GM18870 (cell line): ENCODE data around the gene MTA3.

Experiments used
- ATAC-seq: cut with Tn5 transposase; IDR thresholded peaks from one replicate; pipeline ENCODE4 v1.9.1; 2021; ENCODE audit warnings: moderate library complexity; ENCODE audit not compliant: unreplicated experiment

Gene MTA3

GRCh38 chr2:42757981-42758740, 189.7 kb downstream of the MTA3 start:
- ATAC-seq, result no peak

DNA sequence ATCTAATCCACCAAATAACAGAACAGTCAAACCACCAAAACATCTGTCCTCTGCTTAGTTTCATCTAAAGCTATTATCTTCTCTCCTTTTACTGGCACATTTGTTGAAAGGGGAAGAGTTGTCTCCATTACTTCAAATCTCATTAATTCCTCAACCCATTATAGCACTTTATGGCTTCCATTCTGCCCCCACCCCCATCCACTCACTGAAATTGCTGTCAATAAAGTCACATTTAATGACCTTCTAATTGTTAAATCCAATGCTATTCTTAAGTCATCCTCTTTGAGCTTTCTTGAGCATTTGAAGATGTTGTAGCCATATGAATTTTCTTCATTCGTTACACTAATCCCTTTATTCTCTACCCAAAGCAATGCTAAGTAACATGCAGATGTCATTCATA, 190.3 kb downstream of the MTA3 start:
- ATAC-seq, result no peak

DNA sequence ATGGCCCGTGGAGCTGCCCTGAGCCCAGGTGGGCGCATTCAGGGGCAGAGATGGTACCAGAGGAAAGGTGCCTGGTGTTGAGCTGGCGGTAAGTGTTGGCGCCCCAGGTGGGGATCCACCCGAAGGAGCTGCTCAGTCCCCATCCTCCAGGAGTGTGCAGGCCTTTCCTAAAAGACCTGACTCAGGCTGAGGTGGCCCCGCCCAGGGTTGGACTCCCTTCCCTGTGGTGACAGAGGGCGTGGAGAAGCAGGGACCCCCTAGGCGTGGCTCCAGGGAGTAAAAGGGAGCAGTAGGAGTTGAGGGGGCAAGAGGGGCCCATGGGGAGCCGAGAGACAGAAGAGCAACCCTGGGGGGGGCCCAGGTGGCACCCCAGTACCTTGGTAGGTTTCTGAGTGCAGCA, 193.1 kb downstream of the MTA3 start:
- ATAC-seq, result no peak

GRCh38 chr2:42762155-42762554, 193.7 kb downstream of the MTA3 start:
- ATAC-seq, result no peak

- ATAC-seq, result no peak
Measured at GRCh38 chr2:42762823-42763804, 194.7 kb downstream of the MTA3 start.

GRCh38 chr2:42764096-42764495, 195.7 kb downstream of the MTA3 start, which contains the start of gene OXER1:
TSS of gene OXER1 (minus strand) at chr2:42764135. CDS start at chr2:42764062, 73 bp downstream.
- no peak for ATAC-seq

DNA sequence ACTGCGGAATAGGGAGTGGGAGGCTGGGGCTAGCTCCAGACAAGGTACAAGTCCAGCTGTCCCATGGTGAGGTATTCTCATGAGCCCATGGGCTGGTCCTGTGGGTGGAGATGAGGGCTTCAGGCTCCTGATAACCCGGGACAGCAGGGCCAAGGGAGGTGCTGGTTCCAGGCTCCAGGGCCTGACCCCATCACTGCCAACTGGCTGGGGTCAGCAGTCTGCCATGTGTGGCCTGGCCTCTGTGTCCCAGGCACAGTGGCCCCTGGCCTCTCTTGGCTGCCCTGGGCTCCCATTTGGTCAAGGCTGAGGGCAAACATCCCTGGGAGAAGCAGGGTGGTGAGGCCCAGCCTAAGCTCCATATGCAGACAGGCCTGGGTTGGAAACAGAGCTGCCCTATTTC, 196.5 kb downstream of the MTA3 start:
- ATAC-seq, result no peak

DNA sequence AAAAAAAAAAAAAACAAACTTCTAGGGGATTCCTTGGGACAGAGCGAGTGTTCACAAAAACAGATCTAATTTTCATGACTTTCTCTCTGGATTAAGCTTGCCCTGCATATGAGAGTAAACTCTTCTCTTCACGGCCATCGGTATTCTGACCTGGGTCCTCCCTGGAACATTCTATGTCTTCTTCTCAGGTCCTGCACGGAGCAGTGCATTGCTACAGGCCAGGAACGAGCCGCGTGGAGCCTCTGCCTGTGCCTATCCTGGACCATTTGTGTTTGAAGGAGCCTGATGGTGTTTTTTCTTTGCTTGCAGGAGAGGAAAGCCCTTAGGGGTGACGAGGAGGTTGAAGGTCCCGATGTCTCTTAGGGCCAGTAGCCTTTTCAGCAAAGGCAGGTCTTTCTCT, 197.3 kb downstream of the MTA3 start:
- no peak for ATAC-seq

- ATAC-seq, result no peak
Measured at GRCh38 chr2:42767080-42767898, 198.9 kb downstream of the MTA3 start.

GRCh38 chr2:42767899-42768705, 199.7 kb downstream of the MTA3 start:
- no peak for ATAC-seq

DNA sequence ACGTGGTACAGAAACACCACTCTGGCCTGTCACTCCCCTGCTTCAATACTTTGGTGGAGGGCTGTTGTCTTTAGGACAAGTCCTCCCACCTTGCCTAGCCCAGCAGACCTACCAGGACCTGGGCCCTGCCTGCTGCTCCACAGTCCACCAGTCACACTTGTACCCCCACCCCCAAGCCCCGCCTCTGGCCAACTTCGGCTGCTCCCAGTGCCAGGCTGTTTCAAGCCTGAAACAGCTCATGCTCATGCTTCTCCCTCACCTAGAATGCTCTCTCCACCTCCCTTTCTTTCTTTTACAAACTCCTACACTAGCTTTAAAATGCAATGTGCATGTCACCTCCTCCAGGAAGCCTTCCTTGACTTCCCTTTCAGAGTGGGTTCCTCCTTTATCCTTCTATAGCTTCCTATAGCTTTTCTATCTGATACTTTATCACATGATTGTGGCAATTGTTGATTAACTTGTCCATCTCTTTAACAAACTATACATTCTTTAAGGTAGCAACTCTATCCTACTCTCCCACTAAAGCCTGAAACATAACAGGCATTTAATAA, 200.3 kb downstream of the MTA3 start:
- no peak for ATAC-seq

DNA sequence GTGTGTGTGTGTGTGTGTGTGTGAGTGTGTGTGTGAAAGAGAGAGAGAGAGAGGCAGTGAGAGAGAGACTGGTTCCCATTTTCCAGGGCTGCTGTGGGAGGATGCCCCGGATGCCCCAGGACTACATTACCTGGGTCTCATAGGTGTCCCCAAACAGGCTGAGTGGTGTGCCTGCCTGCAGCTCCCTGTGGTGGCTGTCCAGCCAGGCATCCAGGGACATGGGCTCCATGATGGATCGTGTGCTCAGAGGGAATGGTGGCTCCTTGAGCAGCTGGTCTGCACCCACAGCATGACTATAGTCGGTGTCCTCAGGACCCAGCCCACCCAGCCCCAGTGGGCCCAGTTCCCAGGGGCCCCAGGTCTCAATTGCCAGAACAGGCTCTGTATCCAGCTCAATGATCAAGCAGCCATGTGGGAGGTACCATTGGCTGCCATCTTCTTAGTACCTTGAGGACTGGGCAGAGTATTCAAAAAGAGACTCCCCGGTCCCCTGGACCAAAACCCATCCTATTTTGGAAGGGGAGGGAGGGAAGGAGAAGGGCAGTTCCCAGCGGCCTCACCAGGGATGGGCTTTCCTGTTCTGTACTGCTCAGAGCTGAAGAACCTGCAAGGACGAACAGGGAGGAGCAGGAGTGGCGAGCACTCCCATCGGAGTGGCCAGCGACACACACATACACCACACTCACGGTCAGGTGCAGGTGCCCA, 201.3 kb downstream of the MTA3 start:
- no peak for ATAC-seq

- no peak for ATAC-seq
Measured at GRCh38 chr2:42770288-42771131, 202.1 kb downstream of the MTA3 start.

GRCh38 chr2:42771546-42772153, 203.2 kb downstream of the MTA3 start:
- no peak for ATAC-seq

- no peak for ATAC-seq
Measured at GRCh38 chr2:42775186-42775585, 206.8 kb downstream of the MTA3 start.

- ATAC-seq, result no peak
Measured at GRCh38 chr2:42775810-42776209, 207.4 kb downstream of the MTA3 start.

DNA sequence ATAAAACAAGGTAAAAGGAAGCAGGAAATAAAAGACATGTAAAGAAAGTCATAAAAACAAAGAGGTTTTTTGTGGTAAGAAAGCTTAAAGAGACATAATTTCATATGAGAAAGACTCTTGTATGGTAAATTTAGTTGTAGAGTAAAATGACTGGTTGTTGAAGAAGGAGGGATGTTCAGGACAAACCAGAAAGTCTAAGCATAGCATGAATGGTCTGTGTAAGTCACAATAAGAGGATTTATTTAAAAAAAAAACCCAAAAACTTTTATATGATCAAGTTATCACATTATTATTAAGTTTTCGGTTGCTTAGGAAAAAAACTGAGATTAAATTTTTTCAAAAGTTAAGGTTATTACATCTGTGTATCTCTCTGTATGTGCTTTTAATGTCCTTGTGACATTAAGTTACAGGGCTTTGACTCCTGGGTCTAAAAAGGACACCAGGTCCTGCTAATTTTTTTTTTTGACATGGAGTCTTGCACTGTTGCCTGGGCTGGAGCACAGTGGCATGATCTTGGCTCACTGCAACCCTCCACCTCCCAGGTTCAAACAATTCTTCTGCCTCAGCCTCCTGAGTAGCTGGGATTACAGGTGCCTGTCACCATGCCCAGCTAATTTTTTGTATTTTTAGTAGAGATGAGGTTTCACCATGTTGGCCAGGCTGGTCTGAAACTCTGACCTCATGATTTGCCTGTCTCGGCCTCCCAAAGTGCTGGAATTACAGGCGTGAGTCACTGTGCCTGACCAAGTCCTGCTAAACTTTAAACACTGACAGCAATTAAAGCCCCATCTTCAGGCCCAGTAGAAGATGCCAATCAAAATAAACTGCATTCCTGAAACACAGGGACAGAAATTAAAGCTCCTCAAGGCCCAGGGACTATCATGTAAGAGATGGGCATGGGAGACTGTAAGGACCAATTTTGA, 209.7 kb downstream of the MTA3 start:
- ATAC-seq, result no peak
